ENCODE data around the gene MAP3K6.
"Not testable (repeated sequence)": the region's sequence is repeated elsewhere in the genome, so short reads cannot be mapped to it uniquely, and the experiment has no call there.

GRCh38 chr1:27405598-27406361 lies 39.0 kb upstream of the MAP3K6 start:
- not testable (repeated sequence) for TF ChIP-seq CTCF, POLR2A (IDR thresholded peaks at IDR 0.05)

All from testis (tissue), 2 donors.